Measurements from ENCODE around the gene VNN1.

DNA sequence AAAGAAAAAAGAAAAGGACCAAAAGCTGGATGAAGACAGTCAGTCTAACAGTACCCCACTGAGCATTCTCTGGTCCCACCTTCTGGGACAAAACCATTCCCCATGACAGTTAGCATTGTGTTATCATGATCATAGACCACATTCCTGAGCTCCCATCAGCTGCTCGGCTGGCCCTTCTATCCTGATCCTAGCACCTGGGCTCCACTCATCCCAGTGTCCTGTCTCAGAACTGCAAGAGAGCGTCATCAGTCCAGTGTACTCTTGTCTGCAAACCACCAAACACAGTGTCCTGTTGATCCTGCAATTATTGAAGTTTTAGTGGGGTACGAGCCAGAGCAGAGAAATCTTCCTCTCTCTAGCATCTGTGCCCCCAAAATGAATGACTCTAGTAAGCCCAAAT is 38.9 kb downstream of the VNN1 start:
- TF ChIP-seq CTCF (IDR thresholded peaks at IDR 0.05; ENCODE audit: borderline replicate concordance, extremely low read depth, low read length, poor library complexity, severe bottlenecking) (no peak), EZH2 (IDR thresholded peaks at IDR 0.05; ENCODE audit: borderline replicate concordance, low read depth, low read length, severe bottlenecking) (no peak)

Measured in DND-41 (cell line).